GM12872 (cell line): ENCODE measurements around the gene OR2T4.

Source experiments
- CTCF ChIP-seq: IDR thresholded peaks from 3 replicates; pipeline ENCODE4 v1.5.1; 2011; ENCODE audit warnings: low read depth, mild to moderate bottlenecking, low read length, moderate library complexity; ENCODE audit not compliant: insufficient read depth

OR2T4 gene

GRCh38 chr1:248361121-248361715, at the start of gene OR2T4:
TSS of gene OR2T4 (plus strand) at chr1:248361665. CDS start at chr1:248361665, 0 bp downstream.
- no peak for TF ChIP-seq CTCF

- TF ChIP-seq CTCF, result no peak
Observed at GRCh38 chr1:248316796-248317195, 44.7 kb upstream of the OR2T4 start.

- no peak for TF ChIP-seq CTCF
Observed at GRCh38 chr1:248324468-248324867, 37.0 kb upstream of the OR2T4 start, which contains the start of gene OR2M7. TSS of gene OR2M7 (minus strand) at chr1:248324568. CDS start at chr1:248324568, 0 bp downstream.

- TF ChIP-seq CTCF, result no peak
Observed at GRCh38 chr1:248343451-248343850, 18.0 kb upstream of the OR2T4 start.

GRCh38 chr1:248348475-248348874, 13.0 kb upstream of the OR2T4 start, which contains the start of gene OR14C36:
TSS of gene OR14C36 (plus strand) at chr1:248348775. CDS start at chr1:248348775, 0 bp downstream.
- TF ChIP-seq CTCF, result no peak

- TF ChIP-seq CTCF, result no peak
Observed at GRCh38 chr1:248359415-248359814, 2.0 kb upstream of the OR2T4 start.

- TF ChIP-seq CTCF, result no peak
Observed at GRCh38 chr1:248366609-248367008, 5.1 kb downstream of the OR2T4 start.
